Tibial artery (tissue), 4 donors: Measurements from ENCODE around the gene PLXNA4.
A peak's percentile ranks its signal among the peaks of the same experiment; 100 is the strongest.

ENCODE experiments used
- DNase-seq, 2 donors: peaks; one replicate each; pipeline ENCODE4 v3.0.0-alpha.2; 2019
- H3K27ac ChIP-seq, 2 donors: fragments of 200-600 bp; sonication (generic) in 1 of 2; 1 replicate in 1 of 2; 2 replicates in 1 of 2; pipeline ENCODE4 v1.5.1; 2018 to 2019; ENCODE audit warnings: mild to moderate bottlenecking in 1 of 2
- H3K27me3 ChIP-seq, 2 donors: fragments of 200-600 bp; sonication (generic) in 1 of 2; one replicate each; pipeline versions ENCODE4 v1.5.1 to v1.6.0; 2016 to 2019
- H3K36me3 ChIP-seq, 3 donors: fragments of 200-600 bp; sonication (generic) in 2 of 3; one replicate each; pipeline ENCODE4 v1.5.1; 2016 to 2019; ENCODE audit warnings: mild to moderate bottlenecking in 2 of 3
- H3K4me1 ChIP-seq, 4 donors: fragments of 200-600 bp; sonication (generic) in 2 of 4; 1 replicate in 3 of 4; 2 replicates in 1 of 4; pipeline ENCODE4 v1.5.1; 2016 to 2019
- H3K4me3 ChIP-seq, 2 donors: fragments of 200-600 bp; sonication (generic) in 1 of 2; 1 replicate in 1 of 2; 2 replicates in 1 of 2; pipeline ENCODE4 v1.5.1; 2018 to 2019; ENCODE audit warnings: mild to moderate bottlenecking in 2 of 2
- H3K9me3 ChIP-seq, 3 donors: fragments of 200-600 bp; sonication (generic) in 1 of 3; one replicate each; pipeline ENCODE4 v1.5.1; 2016 to 2019
- intact Hi-C: fragments of 100-400 bp; cut with DNase I; formaldehyde crosslinking; loops from one replicate; pipeline ENCODE4 v1.15.0; 2023; ENCODE audit warnings: low total_unique reads
- TF ChIP-seq, protein P1 (sequence below), 2 experiments: fragments of 200-600 bp in 1 of 2; fragments of 450-650 bp in 1 of 2; IDR thresholded peaks; one replicate each; pipeline ENCODE4 v1.5.1; 2017 to 2019; ENCODE audit warnings: antibody characterized with exemption in 2 of 2, mild to moderate bottlenecking in 1 of 2, moderate library complexity in 1 of 2

The PLXNA4 gene

DNA sequence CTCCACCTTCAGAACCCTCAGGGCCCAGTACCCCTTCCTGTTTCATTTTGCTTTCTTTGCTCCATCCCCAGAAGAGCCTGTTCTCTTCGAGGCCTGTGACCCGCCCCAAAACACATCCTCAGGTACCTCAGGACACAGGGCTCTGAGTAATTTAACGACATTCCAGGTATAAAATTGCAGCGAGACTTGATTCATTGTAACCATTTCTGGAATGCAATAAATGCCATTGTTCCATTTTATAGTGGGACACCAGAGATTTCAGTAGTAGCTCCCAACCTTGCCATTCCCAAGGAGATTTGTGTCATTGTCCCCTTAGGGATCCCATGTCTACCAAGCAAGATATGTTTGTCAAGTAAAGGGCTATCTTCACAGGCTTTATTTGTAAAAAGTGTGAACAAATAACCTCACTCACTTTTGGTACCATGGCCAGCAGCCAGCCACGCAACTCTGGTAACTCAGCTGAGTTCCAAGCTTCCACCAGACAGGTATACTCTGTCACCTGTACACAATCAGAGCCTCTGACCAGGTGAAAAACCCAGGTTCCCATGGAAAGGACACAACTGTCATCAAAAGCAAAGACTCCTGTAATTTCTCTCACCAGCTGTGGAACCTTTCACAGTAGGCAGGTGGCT is 441.3 kb downstream of the PLXNA4 start:
- no peak for DNase-seq
- TF ChIP-seq, protein P1, sequence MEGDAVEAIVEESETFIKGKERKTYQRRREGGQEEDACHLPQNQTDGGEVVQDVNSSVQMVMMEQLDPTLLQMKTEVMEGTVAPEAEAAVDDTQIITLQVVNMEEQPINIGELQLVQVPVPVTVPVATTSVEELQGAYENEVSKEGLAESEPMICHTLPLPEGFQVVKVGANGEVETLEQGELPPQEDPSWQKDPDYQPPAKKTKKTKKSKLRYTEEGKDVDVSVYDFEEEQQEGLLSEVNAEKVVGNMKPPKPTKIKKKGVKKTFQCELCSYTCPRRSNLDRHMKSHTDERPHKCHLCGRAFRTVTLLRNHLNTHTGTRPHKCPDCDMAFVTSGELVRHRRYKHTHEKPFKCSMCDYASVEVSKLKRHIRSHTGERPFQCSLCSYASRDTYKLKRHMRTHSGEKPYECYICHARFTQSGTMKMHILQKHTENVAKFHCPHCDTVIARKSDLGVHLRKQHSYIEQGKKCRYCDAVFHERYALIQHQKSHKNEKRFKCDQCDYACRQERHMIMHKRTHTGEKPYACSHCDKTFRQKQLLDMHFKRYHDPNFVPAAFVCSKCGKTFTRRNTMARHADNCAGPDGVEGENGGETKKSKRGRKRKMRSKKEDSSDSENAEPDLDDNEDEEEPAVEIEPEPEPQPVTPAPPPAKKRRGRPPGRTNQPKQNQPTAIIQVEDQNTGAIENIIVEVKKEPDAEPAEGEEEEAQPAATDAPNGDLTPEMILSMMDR (IDR thresholded peaks at IDR 0.05), result no peak
- Histone ChIP-seq H3K27me3 (no peaks in the 10 kb centered on the region), H3K36me3 (peaks cover 0 to 16% (median 4%) of the 10 kb centered on the region in 3 donors), H3K27ac (no peak overlapping the region), H3K4me3 (no peak overlapping the region), H3K4me1 (no peaks in the 10 kb centered on the region), H3K9me3 (no peaks in the 10 kb centered on the region)
- intact Hi-C loops, result no loop called here

DNA sequence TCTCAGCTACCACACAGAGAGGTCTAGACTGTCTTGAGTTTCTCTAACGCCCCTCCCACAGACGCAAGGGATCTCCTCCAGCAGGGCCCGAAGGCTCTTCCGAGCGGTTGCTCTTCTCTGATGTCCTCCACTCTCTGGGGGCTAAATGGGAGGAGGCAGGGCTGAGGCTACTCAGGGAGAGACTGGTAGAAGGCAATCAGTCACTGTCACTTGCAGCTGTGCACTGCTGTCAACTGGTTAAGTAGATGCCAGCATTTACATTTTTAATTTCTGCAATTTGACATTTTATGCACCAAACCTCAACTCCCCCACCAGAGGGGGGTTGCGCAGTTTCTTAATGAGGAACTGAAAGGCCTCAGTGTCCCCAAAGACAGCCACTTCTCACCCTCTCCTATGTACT is 442.8 kb downstream of the PLXNA4 start:
- TF ChIP-seq, protein P1 (IDR thresholded peaks at IDR 0.05), result no peak
- H3K36me3 ChIP-seq, result peaks cover 0 to 18% (median 4%) of the 10 kb centered on the region in 3 donors
- H3K9me3 ChIP-seq, result no peaks in the 10 kb centered on the region

DNA sequence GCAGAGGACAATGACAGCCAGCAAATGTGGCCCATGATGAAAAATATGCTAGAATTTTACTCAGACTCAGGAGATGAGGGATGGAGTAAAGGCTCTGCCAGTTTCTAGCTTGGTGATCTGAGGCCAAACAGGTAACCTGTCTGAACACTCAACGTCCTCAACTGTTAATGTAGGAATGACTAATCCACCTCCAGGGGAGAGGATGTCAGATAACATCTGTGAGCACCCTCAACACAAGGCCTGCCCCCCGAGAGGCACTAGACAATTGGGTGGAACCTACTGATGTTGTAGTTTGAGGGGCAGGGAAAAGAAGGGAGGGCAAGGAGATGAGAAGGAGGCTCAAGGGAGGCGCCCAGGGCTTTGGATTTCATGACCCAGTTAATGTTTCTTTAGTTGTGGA is 445.1 kb downstream of the PLXNA4 start:
- intact Hi-C loops, result no loop called here
- H3K27me3 ChIP-seq, result no peaks in the 10 kb centered on the region
- no peak overlapping the region for H3K27ac ChIP-seq
- TF ChIP-seq, protein P1 (IDR thresholded peaks at IDR 0.05), result no peak
- no peaks in the 10 kb centered on the region for H3K4me1 ChIP-seq
- no peaks in the 10 kb centered on the region for H3K9me3 ChIP-seq
- H3K4me3 ChIP-seq, result no peak overlapping the region
- no peak for DNase-seq
- peaks cover 0 to 18% (median 4%) of the 10 kb centered on the region in 3 donors for H3K36me3 ChIP-seq

More for the DNA sequence above, 442.8 kb downstream of the PLXNA4 start:
- intact Hi-C loops, result no loop called here
- Histone ChIP-seq H3K4me1 (no peaks in the 10 kb centered on the region), H3K27ac (no peak overlapping the region), H3K4me3 (no peak overlapping the region), H3K27me3 (no peaks in the 10 kb centered on the region)
- DNase-seq, result no peak

DNA sequence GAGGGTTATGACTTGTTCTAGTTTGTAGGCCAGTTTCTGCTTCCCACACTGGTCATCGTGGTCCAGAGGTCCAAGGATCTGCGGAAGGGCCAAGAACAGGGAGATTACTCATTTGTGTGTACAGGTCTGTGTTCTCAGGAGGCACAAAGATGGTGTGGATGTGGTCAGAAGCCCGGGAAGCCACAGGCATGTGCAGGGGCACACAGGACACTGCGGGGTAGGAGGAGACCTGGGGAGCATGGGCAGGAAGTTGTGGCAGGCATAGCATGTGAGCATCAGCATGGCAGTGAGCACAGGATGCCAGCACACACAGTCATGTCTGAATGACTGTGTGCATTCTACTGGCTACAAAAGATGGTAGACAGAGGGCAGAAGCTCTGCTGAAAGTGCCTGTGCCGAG is 445.8 kb downstream of the PLXNA4 start:
- intact Hi-C loops, result no loop called here
- DNase-seq, result no peak
- H3K36me3 ChIP-seq, result peaks cover 0 to 18% (median 4%) of the 10 kb centered on the region in 3 donors

DNA sequence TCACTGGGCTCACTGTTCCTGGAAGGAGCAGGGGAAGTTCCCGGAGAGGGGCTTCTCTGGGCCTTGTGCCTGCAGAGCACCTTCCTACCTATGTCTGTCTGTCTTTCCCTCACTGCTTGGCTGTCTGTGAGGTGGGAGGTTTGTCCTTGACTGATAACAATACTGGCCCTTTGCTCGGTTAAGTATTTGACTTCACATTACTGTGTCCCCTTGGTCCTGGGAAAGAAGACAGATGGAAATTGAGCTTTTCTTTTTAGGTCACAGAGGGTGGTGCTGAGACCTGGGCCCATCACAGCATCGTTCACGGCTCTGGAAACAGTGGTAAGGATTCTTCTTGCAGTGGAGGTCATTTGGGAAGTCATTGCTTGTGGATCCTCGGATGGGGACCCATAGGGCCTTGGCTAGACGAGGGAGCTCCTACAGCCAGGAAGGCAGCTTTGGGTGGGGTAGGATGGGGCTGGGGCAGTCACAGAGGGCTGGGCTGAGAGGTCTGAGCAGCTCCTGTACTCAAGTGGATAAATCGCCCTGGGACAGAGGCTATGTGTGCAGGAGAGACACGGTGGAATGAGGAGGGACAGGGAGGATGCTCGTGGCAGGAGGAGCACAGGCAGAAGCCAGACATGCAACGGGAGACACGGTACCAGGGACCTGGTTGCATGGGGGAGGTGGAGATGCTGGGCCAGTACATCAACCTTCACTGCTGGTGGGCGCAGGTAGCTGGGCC is 450.2 kb downstream of the PLXNA4 start:
- H3K4me1 ChIP-seq, result no peaks in the 10 kb centered on the region
- H3K4me3 ChIP-seq, result no peak overlapping the region
- DNase-seq, result peak in 1 of 2 donors; percentile 53
- TF ChIP-seq, protein P1 (IDR thresholded peaks at IDR 0.05), result no peak
- peaks cover 0 to 11% (median 4%) of the 10 kb centered on the region in 3 donors for H3K36me3 ChIP-seq
- no peaks in the 10 kb centered on the region for H3K9me3 ChIP-seq
- no peaks in the 10 kb centered on the region for H3K27me3 ChIP-seq
- no peak overlapping the region for H3K27ac ChIP-seq
- intact Hi-C loops, result no loop called here

More for the DNA sequence above, 445.8 kb downstream of the PLXNA4 start:
- Histone ChIP-seq H3K27ac (no peak overlapping the region), H3K27me3 (no peaks in the 10 kb centered on the region), H3K4me1 (no peaks in the 10 kb centered on the region), H3K9me3 (no peaks in the 10 kb centered on the region), H3K4me3 (no peak overlapping the region)
- TF ChIP-seq, protein P1 (IDR thresholded peaks at IDR 0.05), result no peak
